GM18951 (cell line): Measurements from ENCODE around the gene SBF1.
"Not testable (repeated sequence)": the region's sequence is repeated elsewhere in the genome, so short reads cannot be mapped to it uniquely, and the experiment has no call there.

Experiments used
- POLR2A ChIP-seq: IDR thresholded peaks from 4 replicates; pipeline ENCODE4 v1.6.1; 2011; ENCODE audit warnings: mild to moderate bottlenecking; ENCODE audit not compliant: insufficient read length, insufficient read depth; ENCODE audit errors: extremely low read depth
- in situ Hi-C: fragments of 300-500 bp; cut with MboI; formaldehyde crosslinking; loops from one replicate; pipeline ENCODE4 v1.12.0; 2022; ENCODE audit warnings: low sequenced_read_pairs, mixed read lengths, inconsistent platforms; ENCODE audit not compliant: unreplicated experiment

The SBF1 gene

GRCh38 chr22:50474710-50475651 lies at the start of gene SBF1:
Gene SBF1, minus strand, starts transcription at chr22:50475035. Its CDS starts 195 bp downstream, at chr22:50474840.
- in situ Hi-C loops = no loop called here
- TF ChIP-seq POLR2A = peak; percentile 70

GRCh38 chr22:50523806-50524675 lies 49.2 kb upstream of the SBF1 start:
- in situ Hi-C loops = no loop called here
- TF ChIP-seq POLR2A = peak; percentile 12

GRCh38 chr22:50523458-50523805 lies 48.6 kb upstream of the SBF1 start:
- in situ Hi-C loops = no loop called here
- TF ChIP-seq POLR2A = peak; percentile 15

- TF ChIP-seq POLR2A = peak; percentile 0
- in situ Hi-C loops = no loop called here
Measured at GRCh38 chr22:50522806-50523438, 48.1 kb upstream of the SBF1 start.

GRCh38 chr22:50522208-50522805 lies 47.5 kb upstream of the SBF1 start:
- in situ Hi-C loops = no loop called here
- peak; percentile 1 for TF ChIP-seq POLR2A

GRCh38 chr22:50521710-50522109 lies 46.9 kb upstream of the SBF1 start:
- in situ Hi-C loops = no loop called here
- TF ChIP-seq POLR2A = no peak

- no peak for TF ChIP-seq POLR2A
- in situ Hi-C loops = no loop called here
Measured at GRCh38 chr22:50520826-50521453, 46.1 kb upstream of the SBF1 start.

GRCh38 chr22:50520184-50520583 lies 45.3 kb upstream of the SBF1 start:
- in situ Hi-C loops = not testable (repeated sequence)

GRCh38 chr22:50519151-50519550 lies 44.3 kb upstream of the SBF1 start:
- in situ Hi-C loops = no loop called here
- no peak for TF ChIP-seq POLR2A

- in situ Hi-C loops = no loop called here
- TF ChIP-seq POLR2A = no peak
Measured at GRCh38 chr22:50518606-50519005, 43.8 kb upstream of the SBF1 start.

- in situ Hi-C loops = no loop called here
- no peak for TF ChIP-seq POLR2A
Measured at GRCh38 chr22:50517495-50518260, 42.8 kb upstream of the SBF1 start.

GRCh38 chr22:50516891-50517290 lies 42.1 kb upstream of the SBF1 start:
- in situ Hi-C loops = no loop called here
- no peak for TF ChIP-seq POLR2A

- TF ChIP-seq POLR2A = no peak
- in situ Hi-C loops = no loop called here
Measured at GRCh38 chr22:50516068-50516467, 41.2 kb upstream of the SBF1 start.
